Measurements from ENCODE around the gene SNIP1. TPM values are rescaled to one million over a fixed set of nuclear protein-coding genes. Genes with fewer than 3 reads are reported as not detected.

SNIP1 gene, protein sequence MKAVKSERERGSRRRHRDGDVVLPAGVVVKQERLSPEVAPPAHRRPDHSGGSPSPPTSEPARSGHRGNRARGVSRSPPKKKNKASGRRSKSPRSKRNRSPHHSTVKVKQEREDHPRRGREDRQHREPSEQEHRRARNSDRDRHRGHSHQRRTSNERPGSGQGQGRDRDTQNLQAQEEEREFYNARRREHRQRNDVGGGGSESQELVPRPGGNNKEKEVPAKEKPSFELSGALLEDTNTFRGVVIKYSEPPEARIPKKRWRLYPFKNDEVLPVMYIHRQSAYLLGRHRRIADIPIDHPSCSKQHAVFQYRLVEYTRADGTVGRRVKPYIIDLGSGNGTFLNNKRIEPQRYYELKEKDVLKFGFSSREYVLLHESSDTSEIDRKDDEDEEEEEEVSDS
- total RNA-seq, result 10 to 100 TPM; 16.8 to 22.5 (median 21.3) TPM
- long read RNA-seq, donor 1, full-length matches to known transcripts, result 9 of 10 reads
- long read RNA-seq, donor 1, partial matches to known transcripts, result 0 of 10 reads
- long read RNA-seq, donor 1, other reads (novel, unspliced or antisense), result 1 of 10 reads
- long read RNA-seq, donor 2, full-length matches to known transcripts, result 2 of 3 reads
- long read RNA-seq, donor 2, partial matches to known transcripts, result 0 of 3 reads
- long read RNA-seq, donor 2, other reads (novel, unspliced or antisense), result 1 of 3 reads

DNA sequence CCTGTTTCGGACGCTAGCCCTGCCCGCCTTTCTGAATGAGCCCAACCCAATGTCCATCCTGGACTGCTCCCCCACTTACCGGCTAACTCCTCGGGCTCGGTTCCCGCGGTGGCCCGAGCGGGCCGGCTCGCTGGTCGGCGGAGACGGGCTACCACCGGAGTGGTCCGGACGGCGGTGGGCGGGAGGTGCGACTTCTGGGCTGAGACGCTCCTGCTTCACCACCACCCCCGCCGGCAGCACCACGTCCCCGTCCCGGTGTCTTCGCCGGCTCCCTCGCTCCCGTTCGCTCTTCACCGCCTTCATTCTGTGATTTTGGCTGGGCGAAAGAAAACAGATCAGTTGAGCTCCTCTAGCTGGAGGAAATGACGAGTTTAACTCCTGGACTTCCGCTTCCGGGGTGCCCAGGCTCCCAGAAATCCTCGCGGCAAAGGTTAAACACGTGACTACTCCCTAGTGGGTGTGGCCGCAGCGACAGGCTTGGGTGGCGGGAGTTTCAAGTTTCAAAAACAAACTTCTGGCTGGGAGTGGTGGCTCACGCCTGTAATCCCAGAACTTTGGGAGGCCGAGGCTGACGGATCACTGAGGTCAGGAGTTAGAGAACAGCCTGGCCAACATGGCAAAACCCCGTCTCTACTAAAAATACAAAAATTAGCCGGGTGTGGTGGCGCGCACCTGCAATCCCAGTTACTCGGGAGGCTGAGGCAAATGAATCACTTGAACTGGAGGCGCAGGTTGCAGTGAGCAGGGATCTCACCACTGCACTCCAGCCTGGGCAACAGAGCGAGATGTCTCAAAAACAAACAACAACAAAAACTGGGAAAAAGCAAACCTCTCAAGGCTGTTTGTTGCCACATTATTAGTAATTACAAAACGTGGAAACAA, at the start of gene SNIP1:
Gene SNIP1 (minus strand): TSS at position 367 of the 882 bp plus-strand sequence. CDS start 64 bp downstream, at position 303.
- TF ChIP-seq, protein P1, sequence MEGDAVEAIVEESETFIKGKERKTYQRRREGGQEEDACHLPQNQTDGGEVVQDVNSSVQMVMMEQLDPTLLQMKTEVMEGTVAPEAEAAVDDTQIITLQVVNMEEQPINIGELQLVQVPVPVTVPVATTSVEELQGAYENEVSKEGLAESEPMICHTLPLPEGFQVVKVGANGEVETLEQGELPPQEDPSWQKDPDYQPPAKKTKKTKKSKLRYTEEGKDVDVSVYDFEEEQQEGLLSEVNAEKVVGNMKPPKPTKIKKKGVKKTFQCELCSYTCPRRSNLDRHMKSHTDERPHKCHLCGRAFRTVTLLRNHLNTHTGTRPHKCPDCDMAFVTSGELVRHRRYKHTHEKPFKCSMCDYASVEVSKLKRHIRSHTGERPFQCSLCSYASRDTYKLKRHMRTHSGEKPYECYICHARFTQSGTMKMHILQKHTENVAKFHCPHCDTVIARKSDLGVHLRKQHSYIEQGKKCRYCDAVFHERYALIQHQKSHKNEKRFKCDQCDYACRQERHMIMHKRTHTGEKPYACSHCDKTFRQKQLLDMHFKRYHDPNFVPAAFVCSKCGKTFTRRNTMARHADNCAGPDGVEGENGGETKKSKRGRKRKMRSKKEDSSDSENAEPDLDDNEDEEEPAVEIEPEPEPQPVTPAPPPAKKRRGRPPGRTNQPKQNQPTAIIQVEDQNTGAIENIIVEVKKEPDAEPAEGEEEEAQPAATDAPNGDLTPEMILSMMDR (IDR thresholded peaks at IDR 0.05), result no peak
- Histone ChIP-seq H3K9me3 (no peaks in the 10 kb centered on the region), H3K36me3 (ENCODE audit: low read depth) (no peaks in the 10 kb centered on the region), H3K4me3 (peak within 1 kb of the TSS; percentile 91), H3K4me1 (ENCODE audit: low read depth) (peaks cover 21% of the 10 kb centered on the region)
- intact Hi-C loops (cut with DNase I, micrococcal nuclease), result no loop called here
- DNase-seq, result peak; percentile 92 to 96 (median 93)
- ATAC-seq, result peak; percentile 98

DNA sequence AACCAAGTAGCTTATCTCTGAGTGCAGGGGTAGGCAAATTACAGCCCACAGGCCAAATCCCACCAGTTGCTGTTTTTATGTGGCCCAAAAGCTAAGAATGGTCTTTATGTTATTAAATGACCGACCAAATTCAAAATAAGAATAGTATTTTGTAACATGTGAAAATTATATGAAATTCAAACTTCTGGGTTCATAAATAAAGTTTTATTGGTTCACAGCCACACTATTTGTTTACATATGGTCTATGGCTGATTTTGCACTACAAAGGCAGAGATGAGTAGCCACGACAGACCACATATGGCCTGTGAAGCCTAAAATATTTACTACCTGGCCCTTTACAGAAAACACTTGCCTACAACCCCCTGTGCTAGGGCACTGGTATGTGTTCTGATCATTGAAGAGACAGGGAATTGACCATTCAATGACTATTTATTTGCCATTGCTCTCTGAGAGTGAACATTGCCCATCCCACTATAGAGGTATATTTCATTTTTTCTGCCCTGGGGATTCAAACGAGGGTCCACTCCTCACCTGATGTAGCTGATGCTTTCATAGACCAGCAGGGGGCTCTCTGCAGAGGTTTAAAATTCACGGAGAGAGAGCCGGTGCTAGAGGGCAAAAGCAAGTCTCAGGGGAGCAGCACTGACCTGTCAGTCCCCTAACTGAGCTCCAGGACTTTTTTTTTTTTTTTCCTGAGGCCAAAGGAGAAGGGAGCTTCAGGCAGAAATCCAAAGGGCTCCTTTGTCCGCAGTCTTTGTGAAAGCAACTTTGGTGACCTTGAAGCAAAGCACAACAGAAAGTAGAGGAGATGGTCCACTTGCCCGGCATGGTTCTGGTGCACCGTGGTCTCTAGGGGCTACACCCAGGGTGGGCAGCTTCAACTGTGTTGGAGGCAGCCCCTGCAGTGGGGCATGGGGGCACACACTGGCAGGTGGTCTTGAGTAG, 48.9 kb upstream of the SNIP1 start:
- DNase-seq (peak in 1 of 3 donors; percentile 48), ATAC-seq (peak; percentile 56)
- Histone ChIP-seq H3K36me3 (ENCODE audit: low read depth) (no peaks in the 10 kb centered on the region), H3K4me1 (ENCODE audit: low read depth) (no peaks in the 10 kb centered on the region), H3K4me3 (no peak overlapping the region), H3K9me3 (no peaks in the 10 kb centered on the region)
- TF ChIP-seq, protein P1 (IDR thresholded peaks at IDR 0.05), result peak; percentile 48
- intact Hi-C loops (cut with DNase I, micrococcal nuclease), result loop anchor here in 1 of 2 donors (10.0 kb wide), 1 partner anchor 82 kb away; no protein-coding TSS in a partner anchor

DNA sequence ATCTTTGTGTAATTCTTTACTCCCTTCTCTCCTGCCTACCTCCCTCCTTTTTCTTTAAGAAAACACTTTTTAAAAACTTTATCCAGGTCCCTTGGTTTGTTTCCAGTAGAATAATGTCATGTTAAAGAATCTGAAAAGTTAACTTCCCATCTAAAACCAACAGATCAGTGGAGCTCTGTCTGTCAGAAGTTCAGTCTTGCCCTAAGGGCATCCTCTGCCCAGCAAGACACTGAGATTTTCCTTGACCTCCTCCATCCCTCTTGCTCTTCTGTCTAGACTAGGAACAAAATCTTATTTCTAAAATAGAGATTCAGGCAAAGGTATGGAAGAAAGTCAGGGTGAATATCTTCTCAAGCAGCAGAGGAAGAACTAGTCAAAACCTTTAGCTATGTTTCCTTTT, 47.3 kb upstream of the SNIP1 start:
- no peak for DNase-seq
- Histone ChIP-seq H3K4me1 (ENCODE audit: low read depth) (no peaks in the 10 kb centered on the region), H3K4me3 (no peak overlapping the region), H3K9me3 (no peaks in the 10 kb centered on the region), H3K36me3 (ENCODE audit: low read depth) (no peaks in the 10 kb centered on the region)
- TF ChIP-seq, protein P1 (IDR thresholded peaks at IDR 0.05), result no peak
- ATAC-seq, result no peak
- intact Hi-C loops (cut with DNase I, micrococcal nuclease), result loop anchor here in 1 of 2 donors (10.0 kb wide), 1 partner anchor 83 kb away; no protein-coding TSS in a partner anchor

DNA sequence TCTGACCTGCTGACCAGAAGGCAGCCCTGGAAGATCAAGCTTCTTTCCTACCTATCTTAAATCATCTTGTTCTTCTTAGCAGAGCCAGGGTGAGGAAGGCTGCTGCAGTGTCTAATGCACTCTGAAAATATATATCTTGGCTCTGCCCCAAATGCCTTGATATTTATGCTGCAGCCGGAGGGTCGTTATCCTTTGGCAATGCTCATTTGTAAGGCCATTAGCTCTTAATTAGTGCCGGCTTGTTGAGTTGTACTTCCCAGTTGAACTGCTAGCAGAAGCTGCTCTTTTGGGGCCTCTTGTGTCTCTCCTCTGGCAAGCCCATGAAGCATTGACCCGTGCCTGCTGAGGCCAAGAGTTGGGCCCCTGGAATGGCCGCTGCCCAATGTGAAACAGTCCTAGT, 45.8 kb upstream of the SNIP1 start:
- DNase-seq (no peak), ATAC-seq (no peak)
- Histone ChIP-seq H3K4me1 (ENCODE audit: low read depth) (peaks cover 6% of the 10 kb centered on the region), H3K9me3 (no peaks in the 10 kb centered on the region), H3K4me3 (no peak overlapping the region), H3K36me3 (ENCODE audit: low read depth) (no peaks in the 10 kb centered on the region)
- intact Hi-C loops (cut with DNase I, micrococcal nuclease), result loop anchor here in 1 of 2 donors (10.0 kb wide), 1 partner anchor 85 kb away; no protein-coding TSS in a partner anchor
- TF ChIP-seq, protein P1 (IDR thresholded peaks at IDR 0.05), result no peak
